ENCODE results near the gene NPVF.

Gene NPVF

GRCh38 chr7:25223206-25223605, 5.1 kb downstream of the NPVF start:
- no peak for DNase-seq

- no peak for DNase-seq
Measured at GRCh38 chr7:25222666-25223065, 5.6 kb downstream of the NPVF start.

GRCh38 chr7:25221009-25221408, 7.3 kb downstream of the NPVF start:
- no peak for DNase-seq

- no peak for DNase-seq
Measured at GRCh38 chr7:25218191-25218590, 10.1 kb downstream of the NPVF start.

GRCh38 chr7:25216837-25217236, 11.4 kb downstream of the NPVF start:
- DNase-seq: no peak

- no peak for DNase-seq
Measured at GRCh38 chr7:25215694-25216335, 12.5 kb downstream of the NPVF start.

- no peak for DNase-seq
Measured at GRCh38 chr7:25208525-25209221, 19.6 kb downstream of the NPVF start.

GRCh38 chr7:25207887-25208286, 20.4 kb downstream of the NPVF start:
- no peak for DNase-seq

GRCh38 chr7:25206765-25207164, 21.5 kb downstream of the NPVF start:
- no peak for DNase-seq

- DNase-seq: no peak
Measured at GRCh38 chr7:25196132-25196896, 32.0 kb downstream of the NPVF start.

- no peak for DNase-seq
Measured at GRCh38 chr7:25194036-25194435, 34.2 kb downstream of the NPVF start.

- DNase-seq: no peak
Measured at GRCh38 chr7:25192043-25192442, 36.2 kb downstream of the NPVF start.

- DNase-seq: no peak
Measured at GRCh38 chr7:25189197-25189596, 39.1 kb downstream of the NPVF start.

- no peak for DNase-seq
Measured at GRCh38 chr7:25187932-25188331, 40.4 kb downstream of the NPVF start.

- no peak for DNase-seq
Measured at GRCh38 chr7:25186436-25186835, 41.9 kb downstream of the NPVF start.

- DNase-seq: no peak
Measured at GRCh38 chr7:25181532-25181931, 46.8 kb downstream of the NPVF start.

GRCh38 chr7:25180946-25181345, 47.3 kb downstream of the NPVF start:
- no peak for DNase-seq

GRCh38 chr7:25180592-25180923, 47.7 kb downstream of the NPVF start:
- DNase-seq: no peak

GRCh38 chr7:25179771-25180591, 48.3 kb downstream of the NPVF start:
- DNase-seq: peak; percentile 90

- no peak for DNase-seq
Measured at GRCh38 chr7:25179325-25179724, 49.0 kb downstream of the NPVF start.
